GM19395 (cell line): ENCODE results near the gene ESRRA.
"Not testable (repeated sequence)": the region's sequence is repeated elsewhere in the genome, so short reads cannot be mapped to it uniquely, and the experiment has no call there.

ENCODE experiments used
- ATAC-seq: cut with Tn5 transposase; IDR thresholded peaks from one replicate; pipeline ENCODE4 v1.9.1; 2021; ENCODE audit warnings: mild to moderate bottlenecking, moderate library complexity; ENCODE audit not compliant: unreplicated experiment

The ESRRA gene

GRCh38 chr11:64307795-64308194, 2.5 kb downstream of the ESRRA start:
- not testable (repeated sequence) for ATAC-seq

- no peak for ATAC-seq
Observed at GRCh38 chr11:64312947-64313346, 7.6 kb downstream of the ESRRA start.

- ATAC-seq: no peak
Observed at GRCh38 chr11:64313491-64314145, 8.3 kb downstream of the ESRRA start.

- no peak for ATAC-seq
Observed at GRCh38 chr11:64314146-64314804, 9.0 kb downstream of the ESRRA start.

GRCh38 chr11:64314805-64315561, 9.7 kb downstream of the ESRRA start:
- no peak for ATAC-seq

GRCh38 chr11:64315667-64316526, 10.6 kb downstream of the ESRRA start:
- not testable (repeated sequence) for ATAC-seq

GRCh38 chr11:64316672-64317324, 11.5 kb downstream of the ESRRA start:
- ATAC-seq: peak; percentile 1

- peak; percentile 77 for ATAC-seq
Observed at GRCh38 chr11:64317325-64317960, 12.1 kb downstream of the ESRRA start, which contains the start of gene TRMT112. TSS of gene TRMT112 (minus strand) at chr11:64317559. CDS start at chr11:64317526, 33 bp downstream.

GRCh38 chr11:64317961-64318765, 12.8 kb downstream of the ESRRA start, which contains the start of gene PRDX5:
TSS of gene PRDX5 (plus strand) at chr11:64318121. CDS start at chr11:64318216, 95 bp downstream.
- peak; percentile 66 for ATAC-seq

- ATAC-seq: no peak
Observed at GRCh38 chr11:64318766-64319761, 13.7 kb downstream of the ESRRA start.

GRCh38 chr11:64320556-64320955, 15.2 kb downstream of the ESRRA start:
- ATAC-seq: no peak

- no peak for ATAC-seq
Observed at GRCh38 chr11:64321026-64321425, 15.7 kb downstream of the ESRRA start.

GRCh38 chr11:64321533-64321932, 16.2 kb downstream of the ESRRA start:
- no peak for ATAC-seq

- ATAC-seq: no peak
Observed at GRCh38 chr11:64322925-64323260, 17.6 kb downstream of the ESRRA start.

GRCh38 chr11:64323373-64323772, 18.0 kb downstream of the ESRRA start:
- no peak for ATAC-seq

GRCh38 chr11:64323984-64324383, 18.7 kb downstream of the ESRRA start:
- not testable (repeated sequence) for ATAC-seq

- no peak for ATAC-seq
Observed at GRCh38 chr11:64324692-64325469, 19.6 kb downstream of the ESRRA start.
